Loucy (cell line): Measurements from ENCODE around the gene NEK9.

Experiments used
- CTCF ChIP-seq: fragments of 200-600 bp; sonication (generic); conservative IDR thresholded peaks from 2 replicates; pipeline ENCODE4 v1.5.1; 2014; ENCODE audit warnings: mild to moderate bottlenecking, antibody characterized with exemption, low read length
- EZH2phosphoT487 ChIP-seq: fragments of 200-600 bp; IDR thresholded peaks from 2 replicates; pipeline ENCODE4 v1.6.1; 2018; ENCODE audit warnings: antibody characterized with exemption, mild to moderate bottlenecking, moderate library complexity, borderline replicate concordance

GRCh38 chr14:75070383-75070782, 56.5 kb downstream of the NEK9 start:
- TF ChIP-seq CTCF (no peak), EZH2phosphoT487 (no peak)
